Gastroesophageal sphincter (tissue), 4 donors: ENCODE data around the gene RNPS1. TPM values are rescaled to one million over a fixed set of nuclear protein-coding genes. Genes with fewer than 3 reads are reported as not detected.

Source experiments
- ATAC-seq: fragments of 150-250 bp; one replicate; pipeline ENCODE4 v1.9.1; 2016; ENCODE audit warnings: mild to moderate bottlenecking, moderate library complexity
- H3K27ac ChIP-seq, 4 donors: fragments of 200-600 bp; sonication (generic) in 3 of 4; 1 replicate in 3 of 4; 2 replicates in 1 of 4; pipeline ENCODE4 v1.5.1; 2016 to 2019
- H3K27me3 ChIP-seq: fragments of 200-600 bp; sonication (generic); one replicate; pipeline ENCODE4 v1.5.1; 2019
- H3K36me3 ChIP-seq, 2 donors: fragments of 200-600 bp; sonication (generic); one replicate each; pipeline ENCODE4 v1.5.1; 2019; ENCODE audit warnings: control low read depth in 1 of 2
- H3K4me1 ChIP-seq, 3 donors: fragments of 200-600 bp; sonication (generic); 1 replicate in 2 of 3; 2 replicates in 1 of 3; pipeline ENCODE4 v1.5.1; 2016 to 2019; ENCODE audit warnings: control low read depth in 2 of 3
- H3K4me3 ChIP-seq, 2 donors: fragments of 200-600 bp; sonication (generic); one replicate each; pipeline ENCODE4 v1.5.1; 2019; ENCODE audit warnings: mild to moderate bottlenecking in 1 of 2, moderate library complexity in 1 of 2
- H3K9me3 ChIP-seq, 3 donors: fragments of 200-600 bp; sonication (generic); one replicate each; pipeline ENCODE4 v1.5.1; 2017 to 2019; ENCODE audit warnings: control low read depth in 2 of 3
- EP300 ChIP-seq: sonication (generic); formaldehyde crosslinking; IDR thresholded peaks from one replicate; pipeline ENCODE4 v1.6.1; 2017; ENCODE audit warnings: antibody characterized with exemption, mild to moderate bottlenecking
- POLR2A ChIP-seq, 2 donors: fragments of 450-650 bp; IDR thresholded peaks; one replicate each; pipeline ENCODE4 v1.6.1; 2017; ENCODE audit warnings: antibody characterized with exemption in 2 of 2, mild to moderate bottlenecking in 2 of 2, moderate library complexity in 1 of 2
- POLR2AphosphoS5 ChIP-seq: sonication (generic); formaldehyde crosslinking; IDR thresholded peaks from one replicate; pipeline ENCODE4 v1.6.1; 2017; ENCODE audit warnings: antibody characterized with exemption
- WGBS, 2 donors: methylation state at CpG; one replicate each; pipeline ENCODE4 v1.1.5; 2018; ENCODE audit warnings: low coverage in 1 of 2; 5-methylcytosine and 5-hydroxymethylcytosine counted together
- small RNA-seq, 4 donors: library from RNA; depleted of rRNA; stranded (forward); fragments of <200 nt; gene quantifications; one replicate each; pipeline ENCODE3, GENCODE V24; 2016
- total RNA-seq, 4 donors: library from RNA; depleted of rRNA; stranded (reverse); fragments of >200 nt; gene quantifications; one replicate each; pipeline ENCODE4 v1.1.0, GENCODE V29; 2016
- TF ChIP-seq, protein P1 (sequence below), 4 experiments: fragments of 200-600 bp in 2 of 4; fragments of 450-650 bp in 2 of 4; sonication (generic) in 1 of 4; IDR thresholded peaks; one replicate each; pipeline ENCODE4 v1.5.1; 2017 to 2019; ENCODE audit warnings: antibody characterized with exemption in 4 of 4, mild to moderate bottlenecking in 2 of 4, moderate library complexity in 2 of 4

RNPS1 gene
- total RNA-seq, 4 donors from 2014 or later = 117 to 171 (median 128) TPM

DNA sequence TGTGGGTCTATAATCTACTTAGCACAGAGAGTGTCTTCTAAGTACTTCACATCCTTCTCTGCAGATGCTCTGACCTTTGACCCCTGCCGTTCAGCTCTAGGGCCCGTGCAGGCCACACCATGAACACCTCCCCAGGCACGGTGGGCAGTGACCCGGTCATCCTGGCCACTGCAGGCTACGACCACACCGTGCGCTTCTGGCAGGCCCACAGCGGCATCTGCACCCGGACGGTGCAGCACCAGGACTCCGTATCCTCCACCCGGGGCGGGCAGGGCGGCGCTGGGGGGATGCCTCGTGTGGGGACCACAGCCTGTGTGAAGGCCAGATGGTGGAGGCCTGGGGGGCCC is 62.0 kb downstream of the RNPS1 start:
- H3K27ac ChIP-seq = peak overlapping the region; percentile 94 to 100 (median 98)
- TF ChIP-seq, protein P1, sequence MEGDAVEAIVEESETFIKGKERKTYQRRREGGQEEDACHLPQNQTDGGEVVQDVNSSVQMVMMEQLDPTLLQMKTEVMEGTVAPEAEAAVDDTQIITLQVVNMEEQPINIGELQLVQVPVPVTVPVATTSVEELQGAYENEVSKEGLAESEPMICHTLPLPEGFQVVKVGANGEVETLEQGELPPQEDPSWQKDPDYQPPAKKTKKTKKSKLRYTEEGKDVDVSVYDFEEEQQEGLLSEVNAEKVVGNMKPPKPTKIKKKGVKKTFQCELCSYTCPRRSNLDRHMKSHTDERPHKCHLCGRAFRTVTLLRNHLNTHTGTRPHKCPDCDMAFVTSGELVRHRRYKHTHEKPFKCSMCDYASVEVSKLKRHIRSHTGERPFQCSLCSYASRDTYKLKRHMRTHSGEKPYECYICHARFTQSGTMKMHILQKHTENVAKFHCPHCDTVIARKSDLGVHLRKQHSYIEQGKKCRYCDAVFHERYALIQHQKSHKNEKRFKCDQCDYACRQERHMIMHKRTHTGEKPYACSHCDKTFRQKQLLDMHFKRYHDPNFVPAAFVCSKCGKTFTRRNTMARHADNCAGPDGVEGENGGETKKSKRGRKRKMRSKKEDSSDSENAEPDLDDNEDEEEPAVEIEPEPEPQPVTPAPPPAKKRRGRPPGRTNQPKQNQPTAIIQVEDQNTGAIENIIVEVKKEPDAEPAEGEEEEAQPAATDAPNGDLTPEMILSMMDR (IDR thresholded peaks at IDR 0.05) = no peak
- no peak for TF ChIP-seq POLR2A (IDR thresholded peaks at IDR 0.05)
- no peak for TF ChIP-seq POLR2AphosphoS5
- no peak for TF ChIP-seq EP300
- peaks cover 0 to 37% of the 10 kb centered on the region in 2 donors for H3K36me3 ChIP-seq
- WGBS, 2 donors = no CpG with 5 or more reads among the region's 16 CpGs
- H3K9me3 ChIP-seq = no peaks in the 10 kb centered on the region
- peak overlapping the region; percentile 78 to 87 for H3K4me3 ChIP-seq
- H3K4me1 ChIP-seq = peaks cover 0 to 27% (median 14%) of the 10 kb centered on the region in 3 donors
- no peaks in the 10 kb centered on the region for H3K27me3 ChIP-seq
- ATAC-seq = peak; percentile 4

DNA sequence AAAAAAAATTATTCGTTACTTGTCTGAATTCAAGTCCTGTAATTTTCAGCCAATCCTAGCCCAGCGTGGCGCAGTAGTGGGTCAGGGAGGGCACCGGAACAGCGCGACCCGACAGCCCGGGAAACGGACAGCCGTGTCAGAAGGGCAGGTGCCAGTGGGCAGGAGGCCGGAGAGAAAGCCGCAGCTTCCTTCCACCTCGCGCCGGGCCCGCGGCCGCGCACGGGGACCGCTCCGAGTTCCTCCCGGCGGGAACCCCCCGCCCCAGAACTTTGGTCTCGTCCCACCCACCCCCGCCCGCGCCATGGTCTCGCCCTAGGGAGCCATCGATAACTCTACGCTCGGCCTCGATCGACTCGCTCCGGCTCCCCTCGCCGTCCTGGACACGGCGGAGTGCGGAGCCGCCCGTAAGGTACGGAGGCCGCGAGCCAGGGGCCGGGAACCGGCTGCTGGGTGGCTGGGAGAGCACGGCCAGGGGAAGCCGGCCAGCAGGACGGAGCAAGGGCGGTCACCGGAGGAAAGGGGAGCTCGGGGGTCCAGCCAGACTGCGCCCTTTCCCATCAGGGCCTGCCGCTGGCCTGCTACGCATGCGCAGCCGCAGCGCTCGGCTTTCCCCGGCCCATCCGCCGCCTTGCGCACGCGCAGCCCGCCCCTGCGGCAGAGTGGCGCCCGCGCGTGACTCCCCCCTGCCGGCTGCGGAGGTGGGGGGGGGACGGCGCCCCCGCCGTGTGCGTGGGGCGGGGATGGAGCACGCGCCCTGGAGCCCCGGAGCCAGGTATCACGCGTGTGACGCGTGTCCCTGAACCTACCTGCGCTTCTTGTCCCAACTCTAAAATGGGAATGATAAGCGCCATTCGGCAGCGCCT is 62.6 kb downstream of the RNPS1 start, which contains the start of gene MLST8:
TSS of gene MLST8 (plus strand) at position 351 of the 863 bp plus-strand sequence. CDS start 632 bp downstream, outside the sequence.
- Histone ChIP-seq H3K9me3 (no peaks in the 10 kb centered on the region), H3K36me3 (peaks cover 0 to 37% of the 10 kb centered on the region in 2 donors), H3K27me3 (no peaks in the 10 kb centered on the region), H3K4me1 (peaks cover 0 to 27% (median 14%) of the 10 kb centered on the region in 3 donors), H3K27ac (peak within 1 kb of the TSS; percentile 94 to 100 (median 98)), H3K4me3 (peak within 1 kb of the TSS; percentile 78 to 87)
- TF ChIP-seq, protein P1 (IDR thresholded peaks at IDR 0.05) = peak in 1 of 4 experiments; percentile 41
- TF ChIP-seq POLR2A (IDR thresholded peaks at IDR 0.05) = peak; percentile 89
- no peak for TF ChIP-seq EP300
- TF ChIP-seq POLR2AphosphoS5 = peak; percentile 92
- ATAC-seq = peak; percentile 93
- WGBS, 2 donors = 3 to 4% methylated on average over 5 to 12 of the region's 93 CpGs

DNA sequence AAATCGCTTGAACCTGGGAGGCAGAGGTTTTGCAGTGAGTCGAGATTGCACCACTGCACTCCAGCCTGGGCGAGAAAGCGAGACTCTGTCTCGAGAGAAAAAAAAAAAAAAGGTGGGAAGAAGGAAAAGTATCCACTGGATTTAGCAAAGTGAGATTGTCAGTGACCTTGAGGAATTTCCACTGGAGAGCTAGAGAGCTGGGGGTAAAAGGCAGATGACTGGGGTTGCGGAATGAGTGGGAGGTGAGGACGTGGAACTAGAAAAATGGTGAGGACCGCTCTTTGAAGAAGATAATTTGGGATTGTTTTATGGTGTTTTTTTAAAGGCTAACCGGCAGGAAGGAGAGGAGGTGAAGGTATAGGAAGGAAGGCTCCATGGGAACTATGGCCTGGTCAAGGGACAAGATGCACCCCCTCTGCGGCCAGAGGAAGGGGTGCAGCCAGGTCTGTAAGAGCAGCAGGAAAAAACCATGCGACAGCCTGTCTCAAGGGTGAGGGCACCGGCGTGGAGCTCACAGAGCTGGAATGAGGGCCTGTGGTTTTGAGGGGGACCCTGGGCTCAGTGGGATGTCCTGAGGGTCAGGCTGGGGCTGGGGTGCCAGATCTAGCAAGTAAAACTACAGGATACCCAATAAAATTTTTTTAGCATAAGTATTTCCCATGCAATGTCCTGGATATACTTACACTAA is 63.4 kb downstream of the RNPS1 start:
- no peak for ATAC-seq
- TF ChIP-seq EP300 = no peak
- TF ChIP-seq POLR2A (IDR thresholded peaks at IDR 0.05) = no peak
- TF ChIP-seq, protein P1 (IDR thresholded peaks at IDR 0.05) = no peak
- 64 to 74% methylated on average over 6 to 9 of the region's 13 CpGs for WGBS, 2 donors
- Histone ChIP-seq H3K9me3 (no peaks in the 10 kb centered on the region), H3K36me3 (peaks cover 0 to 32% of the 10 kb centered on the region in 2 donors), H3K4me3 (peak overlapping the region; percentile 78 to 87), H3K27me3 (no peaks in the 10 kb centered on the region), H3K4me1 (peaks cover 0 to 27% (median 14%) of the 10 kb centered on the region in 3 donors), H3K27ac (peak overlapping the region; percentile 94 to 100 (median 98))

Small RNAs within 50 kb of the gene (small RNA-seq; reads per million reads assigned to genes)
- gene MIR3677 = 0 reads per million in 4 donors
- 0 to 0.64 (median 0) reads per million in 4 donors for gene MIR4717

Other genes with a start within 250 kb of the RNPS1 start
- gene NPW, start 248.3 kb downstream of the RNPS1 start, total RNA-seq = not detected
- gene NHERF2, start 241.2 kb downstream of the RNPS1 start, total RNA-seq = 100 to 1,000 TPM in 1 of 4 donors, 10 to 100 TPM in 3; 43.8 to 106 (median 63.8) TPM
- gene NTHL1, start 220.3 kb downstream of the RNPS1 start, total RNA-seq = 10 to 100 TPM; 18.4 to 25.4 (median 21.6) TPM
- gene TSC2, start 220.1 kb downstream of the RNPS1 start, total RNA-seq = 10 to 100 TPM; 36.3 to 78.8 (median 54.6) TPM
- 100 to 1,000 TPM; 181 to 492 (median 352) TPM for gene PKD1, start 132.2 kb downstream of the RNPS1 start, total RNA-seq
- gene RAB26, start 119.5 kb downstream of the RNPS1 start, total RNA-seq = 1 to 10 TPM in 1 of 4 donors, under 1 TPM in 1, not detected in 2; 0.39 to 1.0 TPM
- gene TRAF7, start 112.3 kb downstream of the RNPS1 start, total RNA-seq = 10 to 100 TPM; 36.3 to 70.1 (median 56.3) TPM
- gene CASKIN1, start 71.5 kb downstream of the RNPS1 start, total RNA-seq = under 1 TPM in 2 of 4 donors, not detected in 2; 0.27 to 0.35 TPM
- gene MLST8, start 62.7 kb downstream of the RNPS1 start, total RNA-seq = 10 to 100 TPM; 29.0 to 50.8 (median 34.1) TPM
- gene BRICD5, start 57.3 kb downstream of the RNPS1 start, total RNA-seq = 10 to 100 TPM in 1 of 4 donors, 1 to 10 TPM in 2, under 1 TPM in 1; 0.72 to 10.3 (median 3.5) TPM
- gene PGP, start 53.3 kb downstream of the RNPS1 start, total RNA-seq = 10 to 100 TPM in 2 of 4 donors, 1 to 10 TPM in 2; 7.6 to 17.3 (median 12.5) TPM
- gene E4F1, start 44.5 kb downstream of the RNPS1 start, total RNA-seq = 10 to 100 TPM; 23.1 to 35.2 (median 28.8) TPM
- 1 to 10 TPM in 2 of 4 donors, under 1 TPM in 1, not detected in 1; 0.27 to 1.7 (median 1.1) TPM for gene DNASE1L2, start 31.7 kb downstream of the RNPS1 start, total RNA-seq
- gene ECI1, start 16.5 kb downstream of the RNPS1 start, total RNA-seq = 10 to 100 TPM; 41.9 to 85.1 (median 73.8) TPM
- gene ABCA3, start 72.6 kb upstream of the RNPS1 start, total RNA-seq = 10 to 100 TPM in 3 of 4 donors, 1 to 10 TPM in 1; 7.5 to 27.5 (median 12.3) TPM
- gene CCNF, start 161.3 kb upstream of the RNPS1 start, total RNA-seq = 1 to 10 TPM in 2 of 4 donors, under 1 TPM in 2; 0.27 to 2.1 (median 0.82) TPM
- gene TEDC2, start 192.0 kb upstream of the RNPS1 start, total RNA-seq = 1 to 10 TPM in 2 of 4 donors, not detected in 2; 1.0 to 2.5 TPM
- gene NTN3, start 203.2 kb upstream of the RNPS1 start, total RNA-seq = not detected
- gene TBC1D24, start 207.0 kb upstream of the RNPS1 start, total RNA-seq = 10 to 100 TPM in 3 of 4 donors, 1 to 10 TPM in 1; 6.2 to 18.4 (median 14.2) TPM
- gene ATP6V0C, start 245.8 kb upstream of the RNPS1 start, total RNA-seq = 10 to 100 TPM; 37.5 to 62.2 (median 50.9) TPM